Renal pelvis (tissue), 4 donors: ENCODE results near the gene ZNF638. TPM values are rescaled to one million over a fixed set of nuclear protein-coding genes. Genes with fewer than 3 reads are reported as not detected.
A peak's percentile ranks its signal among the peaks of the same experiment; 100 is the strongest.

Experiments used
- DNase-seq: peaks from one replicate; pipeline ENCODE4 v3.0.0-alpha.2; 2013
- polyA plus RNA-seq, 3 donors: library from polyadenylated mRNA; unstranded; fragments of 120-200 nt; gene quantifications; one replicate each; pipeline ENCODE4 v1.2.1, GENCODE V29; 2013; ENCODE audit not compliant: insufficient read length in 3 of 3

The ZNF638 gene
- polyA plus RNA-seq, 3 donors: 186 to 247 (median 195) TPM

DNA sequence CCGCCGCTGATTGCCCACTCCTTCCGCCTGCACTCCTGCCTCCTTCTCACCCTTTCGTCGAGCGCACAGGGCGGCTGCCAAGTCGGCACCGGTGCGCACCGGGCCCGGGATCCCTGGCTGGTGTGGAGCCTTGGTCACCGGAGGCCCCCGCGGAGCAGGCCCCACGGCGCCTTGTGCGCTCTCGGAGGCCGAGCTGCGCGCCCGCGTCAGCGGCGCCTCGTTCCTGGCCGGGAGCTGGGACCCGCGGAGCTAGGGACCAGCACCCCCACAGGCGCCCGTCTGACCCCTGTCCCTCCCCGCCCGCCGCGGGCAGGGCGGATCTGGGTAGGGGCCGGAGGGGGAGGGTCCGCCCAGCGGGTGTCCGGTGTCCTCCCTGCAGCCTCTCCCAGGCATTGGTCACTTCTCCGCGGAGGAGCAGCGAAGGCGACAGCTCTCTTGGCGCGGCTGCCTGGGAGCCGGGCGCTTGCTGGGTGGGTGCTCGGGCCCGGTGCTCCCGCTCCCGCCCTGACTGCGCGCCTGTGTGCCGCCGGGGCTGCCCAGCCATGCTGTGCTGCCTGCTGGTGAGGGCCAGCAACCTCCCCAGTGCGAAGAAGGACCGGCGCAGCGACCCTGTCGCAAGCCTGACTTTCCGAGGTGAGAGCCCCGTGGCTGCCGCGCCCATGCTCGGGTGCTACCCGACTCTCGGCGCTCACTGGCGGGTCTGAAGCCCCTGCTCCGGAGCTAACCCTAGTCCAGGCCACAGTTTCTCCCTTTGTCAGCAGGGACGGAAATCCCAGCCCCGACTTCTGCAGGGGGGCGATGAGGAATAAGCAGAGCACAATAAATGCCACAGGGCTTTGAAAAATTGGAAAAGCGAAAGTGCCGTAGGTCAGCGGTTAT, 135.0 kb downstream of the ZNF638 start:
- peak; percentile 60 for DNase-seq

DNA sequence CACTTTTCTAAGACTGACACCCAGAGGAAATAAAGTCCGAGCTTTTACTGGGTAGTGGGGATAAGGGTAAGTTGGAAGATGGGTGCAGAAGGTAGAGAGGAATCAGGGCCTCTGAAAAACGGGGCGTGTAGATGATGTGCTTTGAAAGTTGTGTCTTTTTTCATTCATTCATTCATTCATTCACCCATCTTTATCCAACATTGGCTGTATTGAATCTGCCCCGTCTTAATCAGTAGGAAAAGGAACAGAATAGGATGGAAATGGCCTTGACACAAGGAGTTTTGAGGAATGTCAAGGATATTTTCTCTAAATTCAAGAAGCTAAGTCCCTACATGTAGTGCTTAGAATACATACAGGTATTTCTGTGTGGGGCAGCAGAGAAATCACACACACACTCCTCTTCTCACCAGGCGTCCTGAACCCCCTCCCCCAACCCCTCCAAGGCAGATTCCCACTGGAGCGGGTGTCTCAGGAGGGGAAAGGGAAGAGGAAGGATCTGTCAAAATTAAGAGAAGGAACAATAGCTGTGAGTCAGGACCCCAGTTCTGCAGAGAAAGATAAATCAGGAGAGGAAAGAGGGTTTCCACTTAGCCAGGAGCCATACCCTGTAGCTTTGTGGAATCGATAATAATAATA, 135.7 kb downstream of the ZNF638 start:
- DNase-seq: no peak

DNA sequence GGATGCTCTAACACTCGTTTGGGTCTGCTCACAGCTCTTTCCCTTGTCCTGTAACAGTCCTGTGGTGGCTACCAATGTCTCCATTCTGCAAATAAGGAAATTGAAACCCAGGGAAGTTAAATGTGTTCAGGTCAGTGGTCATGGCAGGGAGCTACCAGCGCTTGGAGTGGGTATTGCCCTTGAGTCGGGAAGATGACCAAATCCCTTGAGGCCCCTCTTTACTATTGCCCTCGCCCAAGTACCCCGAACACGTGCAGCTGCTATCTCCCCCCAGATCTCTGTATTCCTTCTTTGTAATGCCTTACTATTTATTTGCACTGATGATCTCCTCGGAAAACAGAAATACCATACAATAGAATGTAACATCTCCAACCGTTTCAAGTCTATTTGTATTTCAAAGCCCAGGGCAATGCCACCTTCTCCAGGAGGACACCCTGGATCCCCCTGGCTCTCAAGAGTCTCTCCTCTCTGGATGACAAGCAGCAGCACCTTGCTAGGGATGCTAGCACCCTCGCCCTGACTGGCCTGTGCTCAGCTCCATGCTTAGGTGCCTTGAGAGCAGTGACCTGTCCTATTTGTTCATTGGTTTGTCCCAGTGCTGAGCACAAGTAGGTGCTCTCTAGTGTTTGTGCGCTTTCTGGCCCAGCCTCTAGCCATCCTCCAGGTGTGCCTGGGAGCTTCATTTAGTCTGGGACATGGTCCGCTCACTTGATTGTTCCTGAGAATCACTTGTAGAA, 136.9 kb downstream of the ZNF638 start:
- DNase-seq: no peak

DNA sequence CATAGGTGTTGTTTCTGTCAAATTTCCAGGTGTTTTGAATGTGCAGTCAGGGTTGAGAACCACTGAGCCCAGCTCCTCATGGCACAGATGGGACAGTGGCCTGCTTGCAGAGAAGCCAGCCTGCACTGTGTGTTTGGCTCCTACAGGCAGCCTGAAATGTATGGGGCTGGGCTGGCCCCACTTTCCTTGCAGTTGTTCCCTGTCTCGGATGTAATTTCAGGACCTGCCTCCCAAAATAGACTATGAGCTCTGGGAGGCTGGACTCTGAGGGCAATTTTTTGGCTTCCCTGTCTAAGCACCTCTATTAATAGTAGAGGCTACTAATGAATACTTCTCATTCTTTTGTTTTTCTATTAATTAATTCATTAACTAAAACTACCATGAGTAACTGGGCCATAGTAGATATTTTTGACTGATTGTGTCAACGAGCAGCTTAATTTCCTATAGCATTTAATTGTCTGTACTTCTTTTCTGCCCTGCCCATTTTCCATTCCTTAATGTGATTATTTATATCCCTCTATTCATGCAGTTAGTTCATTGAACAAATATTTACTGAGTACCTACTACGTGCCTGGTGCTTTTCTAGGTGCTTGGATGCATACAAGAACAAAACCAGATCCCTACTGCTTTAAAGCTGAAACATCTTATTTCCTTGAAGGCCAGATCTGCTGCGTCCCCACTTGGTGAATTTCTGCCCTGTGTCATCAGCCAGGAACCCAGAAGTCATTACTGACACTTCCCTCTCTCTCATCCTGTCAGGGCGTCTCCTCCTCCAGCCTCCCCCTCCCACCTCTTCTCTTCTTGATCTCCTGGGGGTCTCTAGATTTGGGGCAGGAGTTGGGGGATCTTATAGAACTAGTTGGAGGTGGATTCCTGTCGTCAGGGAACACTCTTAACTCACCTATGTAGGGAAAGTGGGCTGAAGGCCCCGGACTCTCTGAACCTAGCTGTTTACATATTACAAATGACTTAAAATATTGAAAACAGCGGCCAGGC, 138.1 kb downstream of the ZNF638 start:
- no peak for DNase-seq

DNA sequence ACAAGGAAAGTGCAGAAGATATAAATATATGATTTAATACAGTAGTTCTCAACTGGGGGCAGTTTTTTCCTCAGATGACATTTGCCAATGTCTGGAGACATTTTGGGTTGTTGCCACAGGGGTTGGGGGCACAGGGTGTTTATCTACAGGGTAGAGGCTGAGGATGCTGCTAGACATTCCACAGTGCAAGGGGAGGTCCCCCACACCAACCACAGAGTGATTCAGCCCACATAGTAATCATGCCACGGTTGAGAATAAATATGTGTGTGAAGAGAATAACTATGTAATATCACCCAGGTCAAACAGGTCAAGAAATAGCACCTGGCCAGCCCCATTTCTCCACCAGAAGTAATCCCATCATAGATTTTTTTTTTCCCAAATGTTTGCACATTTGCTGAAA, 139.7 kb downstream of the ZNF638 start:
- DNase-seq: no peak

DNA sequence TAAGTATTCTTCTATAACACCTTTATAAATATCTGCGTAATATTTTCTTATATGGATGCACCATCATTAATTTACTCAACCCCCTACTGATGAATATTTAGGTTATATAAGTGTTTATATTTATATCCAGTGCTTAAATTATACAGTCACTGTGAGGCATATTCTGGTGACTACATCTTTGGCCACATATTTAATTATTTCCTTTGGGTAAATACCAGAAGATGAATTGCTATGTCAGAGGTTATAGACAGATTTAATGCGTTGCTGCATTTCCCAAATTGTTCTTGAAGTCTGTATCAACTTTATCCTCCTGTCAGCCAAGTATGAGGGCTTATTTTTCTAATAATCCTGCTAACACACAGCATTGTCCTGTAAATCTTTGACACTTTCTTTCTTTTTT, 140.4 kb downstream of the ZNF638 start:
- DNase-seq: no peak

DNA sequence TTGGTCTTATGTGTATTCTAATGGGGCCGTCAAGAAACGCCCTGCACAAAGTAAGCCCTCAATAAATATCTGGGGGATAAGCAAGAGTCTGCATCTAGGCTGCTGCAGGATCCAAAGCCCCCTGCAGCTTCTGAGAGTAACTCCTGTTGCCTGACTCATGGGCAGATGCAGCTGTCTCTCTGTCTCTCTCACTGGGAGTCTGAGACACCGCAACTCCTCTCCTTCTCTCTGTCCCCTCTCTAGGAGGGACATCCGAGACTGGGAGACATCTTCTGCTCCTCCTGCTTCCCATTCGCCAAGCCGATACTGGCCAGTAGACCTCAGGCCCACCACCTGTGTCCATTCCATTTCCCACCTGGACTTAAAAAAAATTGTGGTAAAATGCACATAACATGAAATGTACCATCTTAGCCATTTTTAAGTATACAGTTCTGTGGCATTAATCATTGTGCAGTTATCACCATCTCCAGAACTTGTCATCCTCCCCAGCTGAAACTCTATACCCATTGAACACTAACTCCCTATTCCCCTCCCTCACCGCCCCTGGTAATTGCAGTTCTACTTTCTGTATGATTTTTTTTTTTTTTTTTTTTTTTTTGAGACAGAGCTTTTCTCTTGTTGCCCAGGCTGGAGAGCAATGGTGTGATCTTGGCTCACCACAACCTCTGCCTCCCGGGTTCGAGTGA, 141.9 kb downstream of the ZNF638 start:
- DNase-seq: no peak

DNA sequence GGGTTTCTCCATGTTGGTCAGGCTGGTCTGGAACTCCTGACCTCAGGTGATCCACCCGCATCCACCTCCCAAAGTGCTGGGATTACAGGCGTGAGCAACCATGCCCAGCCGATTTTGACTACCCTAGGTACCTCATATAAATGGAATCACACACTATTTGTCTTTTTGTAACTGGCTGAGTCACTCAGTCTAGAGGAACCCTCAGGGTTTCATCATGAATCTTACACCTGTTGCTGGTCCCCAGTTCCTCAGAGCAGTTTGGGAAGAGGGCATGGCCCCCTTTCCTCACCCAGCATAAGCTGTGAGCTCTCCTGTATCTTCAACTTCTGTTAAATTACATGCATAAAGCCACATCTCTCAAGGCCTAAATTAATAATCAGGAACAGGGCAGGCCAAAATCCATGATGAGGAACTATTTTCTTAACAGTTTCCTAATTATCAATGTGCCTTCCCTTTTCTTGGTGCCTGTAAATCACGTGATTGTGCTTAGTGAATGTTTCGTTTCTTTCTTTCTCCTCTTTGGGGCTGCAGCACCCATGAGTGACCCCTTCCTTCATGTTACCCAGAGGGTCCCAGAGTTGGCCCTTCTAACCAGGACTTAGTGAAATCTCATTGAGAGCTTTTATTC, 142.6 kb downstream of the ZNF638 start:
- no peak for DNase-seq

DNA sequence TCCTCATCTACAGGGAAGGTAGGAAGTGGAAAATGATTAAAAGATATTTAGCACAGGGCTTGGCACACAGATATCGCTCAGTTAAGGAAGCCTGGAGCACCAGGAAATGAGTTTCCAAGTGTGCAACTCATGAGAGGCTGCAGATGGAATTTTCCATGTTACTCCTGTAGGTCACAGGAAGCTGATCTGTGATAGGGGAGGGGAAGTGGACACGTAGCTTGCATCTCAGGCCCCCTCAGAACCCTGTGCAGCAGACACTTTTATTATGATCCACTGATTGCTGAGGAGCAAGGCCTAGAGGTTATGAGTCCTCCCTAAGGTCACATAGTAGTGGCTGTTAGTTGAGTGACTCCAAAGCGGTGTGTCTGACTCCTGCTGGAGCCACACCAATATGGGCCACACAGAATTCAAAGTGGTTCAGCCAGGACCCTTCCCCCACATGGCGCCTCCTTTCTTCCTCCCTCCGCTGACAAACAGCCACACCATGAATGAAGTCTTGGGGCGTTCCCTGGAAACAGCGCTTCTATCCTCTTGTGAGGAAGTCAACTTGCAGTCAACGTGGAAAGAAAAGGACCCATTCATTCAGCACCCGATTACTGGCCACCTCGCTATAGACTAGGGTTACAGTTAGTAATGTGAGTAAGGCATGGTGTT, 143.3 kb downstream of the ZNF638 start:
- no peak for DNase-seq

DNA sequence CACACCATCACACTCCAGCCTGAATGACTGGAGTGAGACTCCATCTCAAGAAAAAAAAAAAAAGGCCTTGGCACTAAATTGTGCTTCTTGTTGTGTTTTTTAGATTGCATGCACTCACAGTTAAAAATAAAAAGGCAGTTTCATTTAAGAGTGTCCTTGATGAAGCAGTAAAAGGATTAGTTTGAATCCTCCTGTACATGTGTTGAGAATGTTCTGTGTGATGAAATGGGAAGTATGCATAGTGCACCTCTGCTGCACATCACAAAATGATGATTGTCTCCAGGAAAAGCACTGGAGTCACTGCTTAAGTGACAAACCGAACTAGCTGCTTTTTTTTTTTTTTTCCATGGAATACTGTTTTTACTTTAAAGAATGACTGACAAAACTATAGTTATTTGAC, 144.9 kb downstream of the ZNF638 start:
- no peak for DNase-seq

DNA sequence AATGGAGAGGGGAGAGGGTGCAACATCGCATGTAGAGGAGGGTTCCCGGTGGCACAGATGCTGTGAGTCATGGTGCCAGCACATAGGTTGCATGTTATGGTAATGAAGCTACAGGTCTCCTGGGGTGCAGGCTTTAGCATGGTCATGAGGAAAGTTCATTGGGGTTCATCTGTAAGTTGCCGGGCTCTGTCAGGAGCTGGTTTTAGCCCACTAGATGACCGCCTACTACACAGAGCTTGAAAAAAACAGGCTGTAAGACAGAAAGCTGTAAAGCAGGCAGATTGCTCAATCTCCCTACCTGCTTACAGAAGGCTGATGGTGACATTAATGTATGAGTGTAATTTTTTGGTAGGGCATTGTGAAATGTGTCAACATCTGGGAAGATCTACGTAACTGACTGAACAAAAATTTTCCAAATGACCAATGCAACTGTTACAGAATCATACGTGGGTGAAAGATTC, 145.7 kb downstream of the ZNF638 start:
- DNase-seq: no peak

DNA sequence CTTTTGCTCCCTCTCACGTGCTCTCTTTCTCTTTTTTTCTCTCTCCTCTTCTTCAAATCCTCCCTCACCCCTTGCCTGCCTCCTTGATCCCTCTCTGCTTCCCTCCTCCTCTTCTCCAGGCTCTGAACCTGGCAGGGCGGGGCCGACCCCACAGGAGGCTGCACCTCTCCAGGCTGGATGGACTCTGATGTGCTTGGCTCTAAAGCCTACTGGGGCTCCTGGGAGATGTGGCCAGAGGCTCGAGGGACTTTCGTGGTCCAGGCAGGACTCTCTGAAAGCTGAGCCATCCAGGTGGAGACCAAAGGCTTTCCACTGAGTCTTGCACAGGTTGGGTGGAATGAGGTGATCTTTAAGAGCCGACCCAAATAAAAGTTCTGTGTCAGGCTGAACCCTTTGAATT, 147.2 kb downstream of the ZNF638 start:
- no peak for DNase-seq

DNA sequence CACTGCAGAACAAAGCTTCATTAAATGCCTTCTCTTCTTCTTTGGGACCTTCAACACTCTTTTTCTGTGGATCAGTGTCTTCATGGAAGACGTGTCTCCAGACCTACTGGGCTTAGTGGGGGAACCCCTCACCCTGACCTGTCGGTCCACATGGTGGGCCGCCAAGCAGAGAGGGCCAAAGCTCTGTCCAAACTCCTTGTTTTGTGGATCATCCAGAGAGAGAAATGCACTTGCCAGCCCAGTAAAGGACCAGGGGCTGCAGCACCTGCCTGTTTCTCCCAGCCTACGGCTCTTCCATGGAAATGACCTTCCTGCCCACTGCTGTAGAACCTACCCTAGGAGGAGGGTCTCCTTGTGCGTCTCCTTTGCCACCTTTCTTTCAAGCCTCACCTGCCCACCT, 147.7 kb downstream of the ZNF638 start:
- no peak for DNase-seq

DNA sequence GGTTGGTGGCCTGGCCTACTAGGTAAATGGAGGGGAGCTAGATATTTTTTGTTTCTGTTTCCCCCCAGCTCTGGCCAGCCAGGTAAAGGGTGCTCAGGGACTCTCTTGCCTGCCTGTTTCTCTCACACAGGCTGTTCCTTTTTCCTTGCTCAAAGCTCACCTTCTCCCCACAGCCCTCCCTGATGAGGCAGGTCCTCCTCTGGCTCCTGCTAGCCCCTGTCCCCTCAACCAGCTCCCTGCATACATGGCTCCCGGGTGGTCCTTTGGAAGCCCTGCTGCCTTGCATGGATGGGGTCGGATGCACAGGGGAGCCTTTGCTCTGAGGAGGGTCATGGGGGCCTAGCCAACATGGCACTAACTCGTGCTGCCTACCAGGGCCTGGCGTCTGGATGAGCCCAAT, 149.5 kb downstream of the ZNF638 start:
- DNase-seq: no peak

DNA sequence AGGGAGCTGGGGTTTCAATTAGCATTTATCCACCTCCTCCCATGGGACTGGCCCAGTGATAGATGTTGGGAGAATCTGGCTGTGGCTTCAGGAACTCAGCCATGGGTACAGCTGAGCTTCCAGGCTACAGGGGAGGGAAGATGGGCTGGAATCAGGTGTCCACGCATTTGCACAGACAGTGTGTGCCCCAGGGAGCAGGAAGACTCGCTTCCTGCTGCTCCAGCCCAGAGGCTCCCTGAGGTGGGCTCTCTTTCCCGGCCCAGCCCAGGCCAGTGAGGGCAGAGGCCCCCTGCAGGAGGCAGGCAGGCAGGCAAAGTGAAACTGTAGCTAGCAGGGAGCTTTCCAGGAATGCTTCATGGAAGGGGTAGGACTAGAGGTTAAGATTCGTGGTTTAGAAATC, 150.5 kb downstream of the ZNF638 start:
- DNase-seq: no peak

DNA sequence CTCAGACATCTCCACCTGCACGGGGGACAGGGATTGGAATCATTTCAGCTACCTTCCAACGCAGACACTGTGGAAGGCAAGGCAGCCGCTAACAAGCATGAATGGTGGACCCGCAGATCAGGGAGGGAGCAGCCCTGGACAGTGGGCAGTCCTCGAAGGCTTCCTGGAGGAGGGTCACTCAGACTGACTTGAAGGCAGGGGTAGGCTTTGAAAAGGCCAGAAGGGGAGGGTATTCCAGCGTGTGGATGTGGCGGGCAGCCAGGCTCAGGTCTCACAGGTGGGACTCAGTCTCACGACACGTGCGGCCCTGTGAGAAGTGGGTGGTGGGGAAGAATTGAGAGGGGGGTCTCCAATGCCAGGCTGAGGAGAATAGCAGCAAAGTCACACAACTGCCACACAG, 151.7 kb downstream of the ZNF638 start:
- DNase-seq: no peak

DNA sequence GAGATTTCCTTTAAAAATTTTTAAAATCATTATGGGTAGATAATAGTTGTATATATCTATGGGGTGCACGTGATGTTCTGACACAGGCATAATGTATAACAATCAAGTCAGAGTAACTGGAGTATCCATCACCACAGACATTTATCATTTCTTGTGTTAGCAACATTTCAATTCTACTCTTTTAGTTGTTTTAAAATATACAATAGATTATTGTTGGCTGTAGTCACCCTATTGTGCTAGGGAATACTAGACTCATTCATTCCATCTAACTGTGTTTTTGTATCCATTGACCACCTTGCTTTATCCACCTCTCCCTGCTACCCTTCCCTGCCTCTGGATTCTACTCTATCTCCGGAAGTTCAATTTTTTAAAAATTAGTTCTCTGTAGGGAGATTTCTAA, 152.8 kb downstream of the ZNF638 start:
- DNase-seq: no peak
